Esophagus muscularis mucosa (tissue), 3 donors: ENCODE data around the gene NODAL.

Experiments used
- CTCF ChIP-seq, 3 experiments: fragments of 200-600 bp in 2 of 3; fragments of 450-650 bp in 1 of 3; sonication (generic) in 2 of 3; IDR thresholded peaks; one replicate each; pipeline ENCODE4 v1.5.1; 2017 to 2019; ENCODE audit warnings: antibody characterized with exemption in 3 of 3, mild to moderate bottlenecking in 2 of 3, moderate library complexity in 1 of 3
- POLR2AphosphoS5 ChIP-seq, 2 donors: sonication (generic); formaldehyde crosslinking; IDR thresholded peaks; one replicate each; pipeline ENCODE4 v1.6.1; 2017; ENCODE audit warnings: antibody characterized with exemption in 2 of 2

DNA sequence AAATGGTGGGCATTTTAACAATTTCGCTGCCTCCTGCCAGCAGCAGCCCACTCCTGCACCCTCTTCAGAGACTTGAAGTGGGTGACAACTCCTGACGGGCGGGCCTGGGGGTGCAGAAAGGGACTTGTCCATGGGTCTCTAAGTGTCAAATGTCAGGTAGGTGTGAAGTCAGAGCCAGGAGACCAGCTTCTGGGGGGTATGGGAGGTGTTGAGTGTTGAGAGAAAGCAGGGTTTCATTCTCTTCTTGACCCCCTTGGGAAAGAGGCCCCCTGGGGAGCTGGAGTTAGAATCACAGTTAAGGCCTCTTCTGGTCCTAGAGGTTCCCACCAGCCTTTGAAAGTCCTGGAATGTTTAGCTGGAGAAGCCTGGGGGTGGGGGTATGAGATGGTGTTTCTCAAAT lies 25.5 kb upstream of the NODAL start:
- TF ChIP-seq CTCF (IDR thresholded peaks at IDR 0.05) = no peak
- TF ChIP-seq POLR2AphosphoS5 (IDR thresholded peaks at IDR 0.05) = no peak
